NB4 (cell line): ENCODE data around the gene HHIP.

ENCODE experiments used
- DNase-seq: peaks from one replicate; pipeline ENCODE4 v3.0.0; 2010; ENCODE audit warnings: low read depth
- H3K4me3 ChIP-seq: one replicate; pipeline ENCODE4 v1.5.1; 2011; ENCODE audit warnings: mild to moderate bottlenecking, low read depth, low read length, moderate library complexity
- MYC ChIP-seq: IDR thresholded peaks from 2 replicates; pipeline ENCODE4 v1.6.1; 2011; ENCODE audit warnings: low read depth, low read length
- POLR2A ChIP-seq: IDR thresholded peaks from 2 replicates; pipeline ENCODE4 v1.6.1; 2011; ENCODE audit warnings: mild to moderate bottlenecking; ENCODE audit not compliant: insufficient read length; ENCODE audit errors: extremely low read depth
- TF ChIP-seq, protein P1 (sequence below): IDR thresholded peaks from 2 replicates; pipeline ENCODE4 v1.6.1; 2011; ENCODE audit warnings: low read depth, low read length
- TF ChIP-seq, protein P2 (sequence below): IDR thresholded peaks from one replicate; pipeline ENCODE4 v1.5.1; 2012; ENCODE audit warnings: low read depth, low read length

HHIP gene

DNA sequence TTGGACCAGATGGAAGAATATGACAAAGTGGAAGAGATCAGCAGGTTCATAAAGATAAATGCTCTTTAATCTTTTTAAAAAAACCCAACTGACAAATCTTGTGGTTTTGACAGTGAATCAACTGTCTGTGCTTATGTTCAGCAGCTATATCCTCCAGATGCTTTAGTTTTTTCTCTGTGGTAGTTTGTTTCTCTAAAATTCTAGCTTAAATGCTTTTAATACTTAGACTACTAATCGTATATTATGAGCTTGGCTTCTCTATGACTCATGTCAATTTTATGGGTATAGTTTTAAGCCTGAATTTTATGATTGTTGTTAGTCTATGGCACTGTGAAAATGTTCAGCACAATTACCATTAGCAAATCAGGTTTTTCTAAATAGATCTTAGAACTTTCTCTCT, 12.9 kb downstream of the HHIP start:
- no peak overlapping the region for H3K4me3 ChIP-seq
- TF ChIP-seq MYC, result no peak
- TF ChIP-seq, protein P1, sequence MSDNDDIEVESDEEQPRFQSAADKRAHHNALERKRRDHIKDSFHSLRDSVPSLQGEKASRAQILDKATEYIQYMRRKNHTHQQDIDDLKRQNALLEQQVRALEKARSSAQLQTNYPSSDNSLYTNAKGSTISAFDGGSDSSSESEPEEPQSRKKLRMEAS, result no peak
- TF ChIP-seq POLR2A, result no peak
- TF ChIP-seq, protein P2, sequence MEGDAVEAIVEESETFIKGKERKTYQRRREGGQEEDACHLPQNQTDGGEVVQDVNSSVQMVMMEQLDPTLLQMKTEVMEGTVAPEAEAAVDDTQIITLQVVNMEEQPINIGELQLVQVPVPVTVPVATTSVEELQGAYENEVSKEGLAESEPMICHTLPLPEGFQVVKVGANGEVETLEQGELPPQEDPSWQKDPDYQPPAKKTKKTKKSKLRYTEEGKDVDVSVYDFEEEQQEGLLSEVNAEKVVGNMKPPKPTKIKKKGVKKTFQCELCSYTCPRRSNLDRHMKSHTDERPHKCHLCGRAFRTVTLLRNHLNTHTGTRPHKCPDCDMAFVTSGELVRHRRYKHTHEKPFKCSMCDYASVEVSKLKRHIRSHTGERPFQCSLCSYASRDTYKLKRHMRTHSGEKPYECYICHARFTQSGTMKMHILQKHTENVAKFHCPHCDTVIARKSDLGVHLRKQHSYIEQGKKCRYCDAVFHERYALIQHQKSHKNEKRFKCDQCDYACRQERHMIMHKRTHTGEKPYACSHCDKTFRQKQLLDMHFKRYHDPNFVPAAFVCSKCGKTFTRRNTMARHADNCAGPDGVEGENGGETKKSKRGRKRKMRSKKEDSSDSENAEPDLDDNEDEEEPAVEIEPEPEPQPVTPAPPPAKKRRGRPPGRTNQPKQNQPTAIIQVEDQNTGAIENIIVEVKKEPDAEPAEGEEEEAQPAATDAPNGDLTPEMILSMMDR, result no peak
- DNase-seq, result no peak

DNA sequence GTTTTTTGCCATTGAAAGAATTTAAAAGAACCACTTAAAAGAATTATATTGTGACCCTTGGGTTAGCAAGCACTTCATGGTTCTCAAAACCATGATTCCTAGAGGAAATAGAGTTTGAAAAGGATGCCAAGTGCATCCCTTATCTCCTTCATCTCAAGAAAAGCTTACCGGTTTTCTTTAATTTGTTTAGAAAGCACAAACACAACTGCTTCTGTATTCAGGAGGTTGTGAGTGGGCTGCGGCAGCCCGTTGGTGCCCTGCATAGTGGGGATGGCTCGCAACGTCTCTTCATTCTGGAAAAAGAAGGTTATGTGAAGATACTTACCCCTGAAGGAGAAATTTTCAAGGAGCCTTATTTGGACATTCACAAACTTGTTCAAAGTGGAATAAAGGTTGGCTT, 13.5 kb downstream of the HHIP start:
- TF ChIP-seq MYC (no peak), POLR2A (no peak)
- TF ChIP-seq, protein P1, result no peak
- TF ChIP-seq, protein P2, result no peak
- no peak for DNase-seq
- H3K4me3 ChIP-seq, result no peak overlapping the region

DNA sequence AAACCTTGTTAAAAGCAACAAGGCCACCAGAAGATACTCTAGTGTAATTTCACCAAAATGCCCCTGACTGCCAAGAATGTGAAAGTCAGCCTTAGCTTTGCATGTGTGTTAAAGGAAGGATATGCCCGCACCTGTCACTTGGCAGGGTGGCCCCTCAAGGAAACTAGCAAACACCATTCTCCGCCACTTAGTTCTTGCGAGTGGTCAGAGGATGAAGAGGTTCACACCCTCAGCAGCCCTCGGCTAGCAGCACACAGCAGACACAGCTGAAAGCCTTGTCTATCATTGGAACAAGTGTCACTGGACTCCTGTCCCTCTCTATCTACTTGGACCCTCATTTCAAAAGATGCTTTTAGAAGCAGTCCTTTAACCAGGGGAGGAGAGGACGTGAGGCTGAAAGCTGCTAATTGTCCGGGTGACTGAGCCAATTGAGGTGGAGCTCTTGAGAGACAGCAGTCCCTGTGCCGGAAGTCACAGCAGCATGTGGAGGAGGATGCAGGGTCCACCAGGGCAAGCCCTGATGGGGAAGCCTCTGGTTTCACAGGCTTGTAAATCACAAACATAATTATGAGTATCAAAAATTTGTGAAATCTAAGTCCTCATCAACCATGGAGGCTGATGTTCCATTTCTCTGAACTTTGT, 18.0 kb downstream of the HHIP start:
- TF ChIP-seq POLR2A, result no peak
- TF ChIP-seq, protein P1, result no peak
- H3K4me3 ChIP-seq, result no peak overlapping the region
- DNase-seq, result no peak

DNA sequence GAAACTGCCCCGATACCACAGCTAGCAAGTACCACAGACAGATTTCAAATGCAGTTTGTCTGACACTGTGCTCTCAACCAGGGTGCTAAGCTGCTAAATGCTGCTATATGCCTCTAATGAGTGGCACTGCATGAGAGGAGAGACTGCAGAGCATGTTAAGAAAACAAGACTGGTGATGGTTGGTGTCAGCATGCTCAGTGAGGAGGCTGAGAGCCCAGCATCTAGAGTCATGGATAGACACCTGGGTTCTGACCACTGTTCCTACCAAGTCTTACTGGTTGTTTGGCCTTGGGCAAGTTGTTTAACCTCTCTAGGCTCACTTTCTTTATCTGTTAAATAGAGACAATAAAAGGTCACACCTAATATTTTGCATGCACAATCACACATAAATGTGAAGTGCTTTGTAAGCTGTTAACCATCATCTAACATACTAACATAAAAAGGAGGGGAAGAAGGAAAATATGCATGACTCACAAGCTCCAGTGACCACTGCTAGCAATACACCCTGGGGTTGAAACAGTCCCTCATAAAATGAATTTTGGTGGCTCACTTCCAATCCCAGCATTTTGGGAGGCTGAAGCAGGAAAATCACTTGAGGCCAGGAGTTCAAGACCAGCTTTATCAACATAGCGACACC, 20.7 kb downstream of the HHIP start:
- no peak for DNase-seq
- TF ChIP-seq POLR2A, result no peak
- TF ChIP-seq, protein P1, result no peak
- TF ChIP-seq, protein P2, result no peak
- TF ChIP-seq MYC, result no peak
- no peak overlapping the region for H3K4me3 ChIP-seq

DNA sequence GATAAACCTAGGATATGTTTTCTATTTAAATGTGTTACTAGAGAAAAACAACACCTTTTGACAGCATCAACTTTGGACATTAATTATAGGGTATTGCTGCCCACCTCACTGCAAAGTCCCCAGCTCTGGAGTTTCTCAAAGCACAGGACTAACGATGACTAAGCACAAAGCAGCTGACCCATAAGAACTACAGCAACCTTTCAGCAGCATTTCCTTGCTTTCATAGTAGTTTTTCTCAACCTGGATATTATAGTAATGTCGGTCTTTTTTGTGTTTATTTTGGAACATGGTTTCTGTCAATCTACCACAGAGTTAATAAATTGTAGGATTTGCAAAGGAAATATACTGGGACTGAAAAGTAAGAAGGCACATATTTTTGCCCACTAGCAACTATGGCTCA, 21.5 kb downstream of the HHIP start:
- no peak for DNase-seq
- no peak overlapping the region for H3K4me3 ChIP-seq

DNA sequence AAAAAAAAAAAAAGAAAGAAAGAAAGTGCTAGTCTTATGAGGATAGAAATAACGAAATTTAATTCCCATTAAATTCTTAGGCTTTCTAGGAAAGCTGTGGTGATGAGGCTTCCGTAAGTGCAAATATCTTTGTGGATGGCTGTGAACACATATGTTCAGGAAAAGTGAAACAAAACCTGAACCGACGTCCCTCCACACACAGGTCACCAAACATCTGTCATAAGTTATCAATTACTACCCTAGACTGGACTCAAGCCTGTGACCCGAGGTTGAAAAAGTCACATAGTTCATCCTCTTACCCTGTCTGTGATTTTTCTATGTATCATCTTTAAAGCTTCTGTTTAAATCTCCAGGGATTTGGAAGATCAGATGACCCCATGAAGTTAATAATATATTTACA, 24.8 kb downstream of the HHIP start:
- no peak overlapping the region for H3K4me3 ChIP-seq
- no peak for TF ChIP-seq POLR2A
- TF ChIP-seq, protein P1, result no peak
- TF ChIP-seq MYC, result no peak
- TF ChIP-seq, protein P2, result no peak
- DNase-seq, result no peak

More for the DNA sequence above, 21.5 kb downstream of the HHIP start:
- TF ChIP-seq MYC, result no peak
- TF ChIP-seq, protein P2, result no peak
- no peak for TF ChIP-seq POLR2A
- TF ChIP-seq, protein P1, result no peak
